Measurements from ENCODE around the gene NUP210. TPM values are rescaled to one million over a fixed set of nuclear protein-coding genes. Genes with fewer than 3 reads are reported as not detected.

NUP210 gene
- total and polyA plus RNA-seq, 2 experiments from 2014 or later, result 23.7 to 41.9 TPM

DNA sequence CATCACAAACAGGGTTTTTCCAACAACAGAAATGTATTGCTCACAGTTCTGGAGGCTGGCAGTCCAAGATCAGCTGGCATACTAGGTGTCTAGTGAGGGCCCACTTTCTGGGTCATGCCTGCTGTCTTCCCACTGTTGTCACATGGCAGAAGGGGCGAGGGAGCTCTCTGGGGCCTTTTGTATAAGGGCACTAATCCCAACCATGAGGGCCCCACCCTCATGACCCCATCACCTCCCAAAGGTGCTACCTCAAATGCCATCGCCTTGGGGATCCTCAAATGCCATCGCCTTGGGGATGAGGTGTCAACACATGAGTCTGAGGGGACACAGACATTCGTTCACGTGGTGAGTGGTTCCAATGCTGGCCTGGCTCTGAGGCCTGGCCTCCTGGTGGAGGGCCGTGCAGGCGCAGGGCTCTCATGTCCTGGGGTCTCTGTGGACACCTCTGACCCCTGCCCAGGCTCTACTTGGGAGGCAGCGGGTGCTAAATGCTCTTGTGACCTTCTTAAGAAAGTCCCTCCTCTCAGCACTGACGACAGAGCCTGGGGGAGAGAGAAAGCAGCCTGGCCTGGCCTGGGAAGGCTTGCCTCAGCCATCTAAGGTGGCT is 16.8 kb downstream of the NUP210 start:
- DNase-seq (ENCODE audit: low read depth in 1 of 2, low spot score in 1 of 2), result no peak
- no peaks in the 10 kb centered on the region for H3K36me3 ChIP-seq
- no peaks in the 10 kb centered on the region for H3K27me3 ChIP-seq
- TF ChIP-seq, protein P1, sequence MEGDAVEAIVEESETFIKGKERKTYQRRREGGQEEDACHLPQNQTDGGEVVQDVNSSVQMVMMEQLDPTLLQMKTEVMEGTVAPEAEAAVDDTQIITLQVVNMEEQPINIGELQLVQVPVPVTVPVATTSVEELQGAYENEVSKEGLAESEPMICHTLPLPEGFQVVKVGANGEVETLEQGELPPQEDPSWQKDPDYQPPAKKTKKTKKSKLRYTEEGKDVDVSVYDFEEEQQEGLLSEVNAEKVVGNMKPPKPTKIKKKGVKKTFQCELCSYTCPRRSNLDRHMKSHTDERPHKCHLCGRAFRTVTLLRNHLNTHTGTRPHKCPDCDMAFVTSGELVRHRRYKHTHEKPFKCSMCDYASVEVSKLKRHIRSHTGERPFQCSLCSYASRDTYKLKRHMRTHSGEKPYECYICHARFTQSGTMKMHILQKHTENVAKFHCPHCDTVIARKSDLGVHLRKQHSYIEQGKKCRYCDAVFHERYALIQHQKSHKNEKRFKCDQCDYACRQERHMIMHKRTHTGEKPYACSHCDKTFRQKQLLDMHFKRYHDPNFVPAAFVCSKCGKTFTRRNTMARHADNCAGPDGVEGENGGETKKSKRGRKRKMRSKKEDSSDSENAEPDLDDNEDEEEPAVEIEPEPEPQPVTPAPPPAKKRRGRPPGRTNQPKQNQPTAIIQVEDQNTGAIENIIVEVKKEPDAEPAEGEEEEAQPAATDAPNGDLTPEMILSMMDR (IDR thresholded peaks at IDR 0.05; ENCODE audit: low read depth, low read length), result no peak
- H3K4me1 ChIP-seq (ENCODE audit: low read depth), result no peaks in the 10 kb centered on the region
- H3K27ac ChIP-seq, result no peak overlapping the region
- H3K4me3 ChIP-seq, result no peak overlapping the region
- H3K9me3 ChIP-seq (ENCODE audit: low read depth), result no peaks in the 10 kb centered on the region

DNA sequence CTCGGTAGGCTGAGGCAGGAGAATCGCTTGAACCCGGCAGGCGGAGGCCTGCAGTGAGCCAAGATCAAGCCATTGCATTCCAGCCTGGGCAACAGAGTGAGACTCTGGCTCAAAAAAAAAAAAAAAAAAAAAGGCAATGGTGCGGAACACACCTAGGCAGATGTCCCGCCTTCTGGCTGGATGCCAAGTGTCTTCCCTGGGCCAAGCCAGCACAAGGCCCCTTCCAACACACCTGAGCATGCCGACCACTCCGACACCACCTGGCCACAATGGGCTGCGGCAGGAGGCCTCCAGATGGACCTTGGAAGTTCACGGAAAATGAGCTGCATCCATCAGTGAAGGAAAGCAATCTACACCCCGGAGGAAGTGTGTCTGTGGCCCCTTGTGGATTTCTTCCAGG is 19.0 kb downstream of the NUP210 start:
- TF ChIP-seq, protein P1 (IDR thresholded peaks at IDR 0.05; ENCODE audit: low read depth, low read length), result no peak
- H3K36me3 ChIP-seq, result peaks cover 5% of the 10 kb centered on the region
- no peak for DNase-seq (ENCODE audit: low read depth in 1 of 2, low spot score in 1 of 2)
- no peak overlapping the region for H3K4me3 ChIP-seq
- H3K9me3 ChIP-seq (ENCODE audit: low read depth), result no peaks in the 10 kb centered on the region
- no peak overlapping the region for H3K27ac ChIP-seq
- H3K27me3 ChIP-seq, result no peaks in the 10 kb centered on the region
- no peaks in the 10 kb centered on the region for H3K4me1 ChIP-seq (ENCODE audit: low read depth)

DNA sequence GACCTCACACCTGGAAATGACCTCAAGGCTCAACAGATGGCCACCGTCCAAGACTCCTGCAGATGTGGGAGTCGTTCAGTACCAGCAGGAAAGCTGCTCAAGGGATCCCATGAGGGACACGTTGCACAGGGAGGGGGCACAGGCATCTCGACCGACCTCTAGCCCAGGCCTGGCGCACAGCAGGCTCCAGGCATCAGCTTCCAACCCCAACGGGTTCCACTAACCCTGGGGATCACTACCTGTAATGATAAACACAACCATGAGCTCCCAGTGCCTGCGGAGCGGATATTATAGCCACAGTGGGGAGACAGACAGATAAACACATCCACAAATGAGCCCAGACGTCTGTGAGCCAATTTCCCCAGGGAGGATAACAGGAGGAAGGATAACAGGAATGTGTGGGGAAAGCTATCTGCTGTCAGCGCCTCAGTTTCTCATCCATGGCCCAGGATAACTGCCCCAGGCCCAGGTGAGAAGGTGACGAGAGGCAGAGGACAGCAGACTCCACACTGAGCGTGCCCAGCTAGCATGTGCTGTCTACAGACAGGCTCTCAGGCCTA is 19.9 kb downstream of the NUP210 start:
- Histone ChIP-seq H3K9me3 (ENCODE audit: low read depth) (no peaks in the 10 kb centered on the region), H3K27ac (no peak overlapping the region), H3K27me3 (no peaks in the 10 kb centered on the region), H3K36me3 (peaks cover 9% of the 10 kb centered on the region), H3K4me1 (ENCODE audit: low read depth) (no peaks in the 10 kb centered on the region), H3K4me3 (no peak overlapping the region)
- TF ChIP-seq, protein P1 (IDR thresholded peaks at IDR 0.05; ENCODE audit: low read depth, low read length), result no peak
- DNase-seq (ENCODE audit: low read depth in 1 of 2, low spot score in 1 of 2), result no peak

DNA sequence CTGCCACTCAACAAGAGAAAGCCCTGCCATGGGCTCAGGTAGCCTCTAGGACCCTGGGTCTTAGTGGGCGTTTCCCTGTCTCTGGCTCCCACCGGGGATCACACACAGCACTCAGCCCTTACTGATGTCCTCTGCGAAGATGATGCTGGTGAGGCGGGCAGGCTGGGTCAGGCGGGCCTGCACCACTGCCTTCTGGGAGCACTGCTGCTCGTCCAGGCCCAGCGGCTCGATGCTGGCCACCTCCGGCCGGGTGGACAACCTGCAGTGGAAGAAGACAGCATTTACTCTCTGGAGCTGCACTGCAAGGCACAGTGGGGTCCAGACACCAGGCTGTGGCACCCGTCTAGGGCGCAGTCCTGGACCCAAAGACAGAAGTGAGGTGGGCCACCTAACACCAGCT is 20.5 kb downstream of the NUP210 start:
- TF ChIP-seq, protein P1 (IDR thresholded peaks at IDR 0.05; ENCODE audit: low read depth, low read length), result no peak
- Histone ChIP-seq H3K27ac (no peak overlapping the region), H3K36me3 (peaks cover 9% of the 10 kb centered on the region), H3K9me3 (ENCODE audit: low read depth) (no peaks in the 10 kb centered on the region), H3K27me3 (no peaks in the 10 kb centered on the region), H3K4me1 (ENCODE audit: low read depth) (no peaks in the 10 kb centered on the region), H3K4me3 (no peak overlapping the region)
- DNase-seq (ENCODE audit: low read depth in 1 of 2, low spot score in 1 of 2), result no peak

DNA sequence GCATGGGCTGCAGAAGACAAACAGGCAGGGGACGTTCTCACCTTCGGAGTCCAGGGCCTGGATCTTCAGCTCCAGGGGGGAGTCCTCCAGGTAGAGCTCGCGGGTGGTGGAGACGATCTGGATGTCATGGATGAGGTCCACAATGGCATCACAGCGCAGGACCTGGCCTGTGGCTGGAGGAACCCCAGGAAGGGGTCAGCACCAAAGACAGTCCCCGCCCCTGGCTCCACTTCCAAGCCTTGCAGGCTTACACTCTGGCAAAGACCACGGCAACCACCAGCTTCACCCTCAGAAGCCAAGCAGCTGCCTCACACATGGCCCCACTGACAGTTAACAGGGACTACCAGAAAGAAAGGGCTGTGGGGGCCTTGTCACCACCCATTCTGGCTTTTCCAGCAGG is 22.8 kb downstream of the NUP210 start:
- no peak overlapping the region for H3K27ac ChIP-seq
- TF ChIP-seq, protein P1 (IDR thresholded peaks at IDR 0.05; ENCODE audit: low read depth, low read length), result no peak
- DNase-seq (ENCODE audit: low read depth in 1 of 2, low spot score in 1 of 2), result no peak
- H3K27me3 ChIP-seq, result no peaks in the 10 kb centered on the region
- H3K4me3 ChIP-seq, result no peak overlapping the region
- H3K4me1 ChIP-seq (ENCODE audit: low read depth), result no peaks in the 10 kb centered on the region
- H3K36me3 ChIP-seq, result peaks cover 9% of the 10 kb centered on the region
- H3K9me3 ChIP-seq (ENCODE audit: low read depth), result no peaks in the 10 kb centered on the region

Measured in cardiac muscle cell (in vitro differentiated cells and primary cell).